DMS114 treated with DMSO at 0.1 percent for 48 hours (cell line): ENCODE measurements around the gene TPM4.

ENCODE experiments used
- DNase-seq: peaks from one replicate; lab custom pipeline; 2025; ENCODE audit not compliant: unreplicated experiment; lab: John Stamatoyannopoulos, UW

The TPM4 gene

GRCh38 chr19:16041299-16041990 is 34.9 kb upstream of the TPM4 start:
- peak; percentile 60 for DNase-seq

GRCh38 chr19:16041991-16042386 is 34.3 kb upstream of the TPM4 start:
- no peak for DNase-seq

- no peak for DNase-seq
Observed at GRCh38 chr19:16042533-16043085, 33.7 kb upstream of the TPM4 start.

GRCh38 chr19:16043156-16043757 is 33.0 kb upstream of the TPM4 start:
- DNase-seq, result no peak

GRCh38 chr19:16044746-16045145 is 31.5 kb upstream of the TPM4 start:
- DNase-seq, result no peak

- DNase-seq, result no peak
Observed at GRCh38 chr19:16045171-16045570, 31.1 kb upstream of the TPM4 start.

GRCh38 chr19:16045893-16046292 is 30.4 kb upstream of the TPM4 start:
- DNase-seq, result no peak

GRCh38 chr19:16048583-16048982 is 27.7 kb upstream of the TPM4 start:
- no peak for DNase-seq

GRCh38 chr19:16051254-16052025 is 24.9 kb upstream of the TPM4 start:
- no peak for DNase-seq

- no peak for DNase-seq
Observed at GRCh38 chr19:16052353-16052752, 23.9 kb upstream of the TPM4 start.

- no peak for DNase-seq
Observed at GRCh38 chr19:16057062-16057461, 19.2 kb upstream of the TPM4 start.

- DNase-seq, result no peak
Observed at GRCh38 chr19:16060294-16060693, 16.0 kb upstream of the TPM4 start.

- DNase-seq, result no peak
Observed at GRCh38 chr19:16061943-16062342, 14.4 kb upstream of the TPM4 start.

- DNase-seq, result peak; percentile 29
Observed at GRCh38 chr19:16062789-16063188, 13.5 kb upstream of the TPM4 start.

GRCh38 chr19:16064209-16064889 is 11.9 kb upstream of the TPM4 start:
- DNase-seq, result no peak

- DNase-seq, result peak; percentile 37
Observed at GRCh38 chr19:16066611-16067104, 9.6 kb upstream of the TPM4 start.

GRCh38 chr19:16067205-16067938 is 8.9 kb upstream of the TPM4 start:
- DNase-seq, result no peak

GRCh38 chr19:16068696-16069259 is 7.5 kb upstream of the TPM4 start:
- no peak for DNase-seq

GRCh38 chr19:16069813-16070365 is 6.4 kb upstream of the TPM4 start:
- no peak for DNase-seq
